Natural killer cell (primary cell): ENCODE measurements around the gene RANGAP1. TPM values are rescaled to one million over a fixed set of nuclear protein-coding genes. Genes with fewer than 3 reads are reported as not detected.
"Not testable (repeated sequence)": the region's sequence is repeated elsewhere in the genome, so short reads cannot be mapped to it uniquely, and the experiment has no call there.

Source experiments
- ATAC-seq, 3 donors: fragments of 150-1000 bp in 2 of 3; fragments of 200-7000 bp in 1 of 3; cut with Tn5 transposase; 1 replicate in 1 of 3; 2 replicates in 2 of 3; pipeline ENCODE4 v1.10.0; 2021; ENCODE audit warnings: mild to moderate bottlenecking in 2 of 3, moderate library complexity in 2 of 3
- DNase-seq, 2 donors: peaks; one replicate each; pipeline versions ENCODE4 v3.0.0 to v3.0.0-alpha.2; 2013 to 2021; ENCODE audit warnings: mixed read lengths in 1 of 2
- H3K27ac ChIP-seq: one replicate; pipeline ENCODE4 v1.5.1; 2013; ENCODE audit warnings: mild to moderate bottlenecking, low read length
- H3K27me3 ChIP-seq: one replicate; pipeline ENCODE4 v1.6.1; 2013; ENCODE audit warnings: low read length; ENCODE audit not compliant: control insufficient read depth, insufficient read depth
- H3K36me3 ChIP-seq: one replicate; pipeline ENCODE4 v1.6.1; 2013; ENCODE audit warnings: low read length; ENCODE audit not compliant: control insufficient read depth, insufficient read depth
- H3K4me1 ChIP-seq: one replicate; pipeline ENCODE4 v1.6.1; 2013; ENCODE audit warnings: low read length; ENCODE audit not compliant: control insufficient read depth, insufficient read depth
- H3K4me3 ChIP-seq: one replicate; pipeline ENCODE4 v1.5.1; 2013; ENCODE audit warnings: low read length
- H3K9me3 ChIP-seq: one replicate; pipeline ENCODE4 v1.6.1; 2013; ENCODE audit warnings: low read length; ENCODE audit not compliant: control insufficient read depth, insufficient read depth
- H3K27ac Mint-ChIP-seq, 2 donors: one replicate each; pipeline ENCODE4 v1.8.0; 2022; ENCODE audit warnings: mild to moderate bottlenecking in 2 of 2, mixed read lengths in 2 of 2, moderate library complexity in 1 of 2
- H3K27me3 Mint-ChIP-seq, 2 donors: one replicate each; pipeline ENCODE4 v1.8.0; 2022; ENCODE audit warnings: low read depth in 2 of 2, mixed read lengths in 2 of 2
- H3K36me3 Mint-ChIP-seq: one replicate; pipeline ENCODE4 v1.8.0; 2022; ENCODE audit warnings: mixed read lengths
- H3K4me1 Mint-ChIP-seq, 2 donors: one replicate each; pipeline ENCODE4 v1.8.0; 2022; ENCODE audit warnings: mixed read lengths in 2 of 2
- H3K4me3 Mint-ChIP-seq: one replicate; pipeline ENCODE4 v1.8.0; 2022; ENCODE audit warnings: mild to moderate bottlenecking, moderate library complexity, mixed read lengths
- H3K9me3 Mint-ChIP-seq, 2 donors: one replicate each; pipeline ENCODE4 v1.8.0; 2022; ENCODE audit warnings: mixed read lengths in 2 of 2
- WGBS: methylation state at CpG from one replicate; pipeline ENCODE4 v1.1.7; 2013; ENCODE audit warnings: missing lambda C conversion rate; ENCODE audit not compliant: insufficient coverage; 5-methylcytosine and 5-hydroxymethylcytosine counted together
- intact Hi-C: fragments of 100-400 bp; cut with micrococcal nuclease; formaldehyde crosslinking; loops from one replicate; pipeline ENCODE4 v1.14.2; 2022
- total RNA-seq, 4 donors: library from RNA; stranded (reverse); fragments of 120-200 nt in 1 of 4; gene quantifications; one replicate each; pipeline versions ENCODE4 v1.2.3 to v1.2.4, GENCODE V29; 2013 to 2022
- TF ChIP-seq, protein P1 (sequence below): fragments of 200-600 bp; IDR thresholded peaks from one replicate; pipeline ENCODE4 v1.8.0; 2022; ENCODE audit warnings: antibody characterized with exemption

RANGAP1 gene
- total RNA-seq, 3 donors from 2014 or later (not counting 1 experiment from before 2014, with no cell fraction given), result 44.0 to 54.2 (median 54.0) TPM

DNA sequence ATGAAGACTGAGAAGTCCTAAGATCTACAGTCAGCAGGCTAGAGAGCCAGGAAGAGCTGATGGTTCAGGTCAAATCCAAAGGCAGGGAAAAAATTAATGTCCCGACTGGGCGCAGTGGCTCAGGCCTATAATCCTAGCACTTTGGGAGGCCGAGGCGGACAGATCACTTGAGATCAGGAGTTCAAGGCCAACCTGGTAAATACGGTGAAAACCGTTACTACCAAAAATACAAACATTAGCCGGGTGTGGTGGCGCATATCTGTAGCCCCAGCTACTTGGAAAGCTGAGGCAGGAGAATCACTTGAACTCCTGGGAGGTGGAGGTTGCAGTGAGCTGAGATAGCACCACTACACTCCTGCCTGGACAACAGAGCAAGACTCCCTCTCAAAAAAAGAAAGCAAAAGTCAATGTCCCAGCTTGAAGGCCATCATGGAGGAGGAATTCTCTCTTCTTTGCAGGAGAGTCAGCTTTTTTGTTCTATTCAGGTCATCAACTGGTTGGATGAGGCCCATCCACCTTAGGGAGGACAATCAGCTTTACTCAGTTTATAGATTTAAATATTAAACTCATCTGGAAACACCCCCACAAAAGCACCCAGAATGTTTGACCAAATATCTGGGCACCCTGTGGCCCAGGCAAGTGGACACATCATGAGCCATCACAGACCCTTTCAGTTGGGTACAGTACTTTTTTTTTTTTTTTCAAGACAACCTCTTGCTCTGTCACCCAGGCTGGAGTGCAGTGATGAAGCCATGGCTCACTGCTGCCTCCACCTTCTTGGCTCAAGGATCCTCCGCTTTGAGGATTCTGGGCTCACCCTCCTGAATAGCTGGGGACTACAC is 11.1 kb upstream of the RANGAP1 start:
- intact Hi-C loops, result no loop called here
- H3K27me3 Mint-ChIP-seq, result no peaks in the 10 kb centered on the region
- WGBS, result 95% methylated on average over 9 of the region's 9 CpGs
- no peak for ATAC-seq
- Histone ChIP-seq H3K36me3 (no peaks in the 10 kb centered on the region), H3K27me3 (no peaks in the 10 kb centered on the region), H3K9me3 (no peaks in the 10 kb centered on the region), H3K4me1 (peaks cover 7% of the 10 kb centered on the region), H3K4me3 (no peak overlapping the region), H3K27ac (no peak overlapping the region)
- H3K9me3 Mint-ChIP-seq, result no peaks in the 10 kb centered on the region
- no peak for DNase-seq
- no peak overlapping the region for H3K4me3 Mint-ChIP-seq
- TF ChIP-seq, protein P1, sequence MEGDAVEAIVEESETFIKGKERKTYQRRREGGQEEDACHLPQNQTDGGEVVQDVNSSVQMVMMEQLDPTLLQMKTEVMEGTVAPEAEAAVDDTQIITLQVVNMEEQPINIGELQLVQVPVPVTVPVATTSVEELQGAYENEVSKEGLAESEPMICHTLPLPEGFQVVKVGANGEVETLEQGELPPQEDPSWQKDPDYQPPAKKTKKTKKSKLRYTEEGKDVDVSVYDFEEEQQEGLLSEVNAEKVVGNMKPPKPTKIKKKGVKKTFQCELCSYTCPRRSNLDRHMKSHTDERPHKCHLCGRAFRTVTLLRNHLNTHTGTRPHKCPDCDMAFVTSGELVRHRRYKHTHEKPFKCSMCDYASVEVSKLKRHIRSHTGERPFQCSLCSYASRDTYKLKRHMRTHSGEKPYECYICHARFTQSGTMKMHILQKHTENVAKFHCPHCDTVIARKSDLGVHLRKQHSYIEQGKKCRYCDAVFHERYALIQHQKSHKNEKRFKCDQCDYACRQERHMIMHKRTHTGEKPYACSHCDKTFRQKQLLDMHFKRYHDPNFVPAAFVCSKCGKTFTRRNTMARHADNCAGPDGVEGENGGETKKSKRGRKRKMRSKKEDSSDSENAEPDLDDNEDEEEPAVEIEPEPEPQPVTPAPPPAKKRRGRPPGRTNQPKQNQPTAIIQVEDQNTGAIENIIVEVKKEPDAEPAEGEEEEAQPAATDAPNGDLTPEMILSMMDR, result no peak
- H3K36me3 Mint-ChIP-seq, result no peaks in the 10 kb centered on the region
- H3K4me1 Mint-ChIP-seq, result peaks cover 6% of the 10 kb centered on the region in 2 donors
- H3K27ac Mint-ChIP-seq, result no peak overlapping the region

DNA sequence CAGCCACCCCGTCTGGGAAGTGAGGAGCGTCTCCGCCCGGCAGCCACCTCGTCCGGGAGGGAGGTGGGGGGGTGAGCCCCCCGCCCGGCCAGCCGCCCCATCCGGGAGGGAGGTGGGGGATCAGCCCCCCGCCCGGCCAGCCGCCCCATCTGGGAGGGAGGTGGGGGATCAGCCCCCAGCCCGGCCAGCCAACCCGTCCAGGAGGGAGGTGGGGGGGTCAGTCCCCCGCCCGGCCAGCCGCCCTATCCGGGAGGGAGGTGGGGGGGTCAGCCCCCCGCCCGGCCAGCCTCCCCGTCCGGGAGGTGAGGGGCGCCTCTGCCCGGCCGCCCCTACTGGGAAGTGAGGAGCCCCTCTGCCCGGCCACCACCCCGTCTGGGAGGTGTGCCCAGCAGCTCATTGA is 8.8 kb upstream of the RANGAP1 start:
- not testable (repeated sequence) for H3K27me3 Mint-ChIP-seq, H3K4me1 Mint-ChIP-seq

DNA sequence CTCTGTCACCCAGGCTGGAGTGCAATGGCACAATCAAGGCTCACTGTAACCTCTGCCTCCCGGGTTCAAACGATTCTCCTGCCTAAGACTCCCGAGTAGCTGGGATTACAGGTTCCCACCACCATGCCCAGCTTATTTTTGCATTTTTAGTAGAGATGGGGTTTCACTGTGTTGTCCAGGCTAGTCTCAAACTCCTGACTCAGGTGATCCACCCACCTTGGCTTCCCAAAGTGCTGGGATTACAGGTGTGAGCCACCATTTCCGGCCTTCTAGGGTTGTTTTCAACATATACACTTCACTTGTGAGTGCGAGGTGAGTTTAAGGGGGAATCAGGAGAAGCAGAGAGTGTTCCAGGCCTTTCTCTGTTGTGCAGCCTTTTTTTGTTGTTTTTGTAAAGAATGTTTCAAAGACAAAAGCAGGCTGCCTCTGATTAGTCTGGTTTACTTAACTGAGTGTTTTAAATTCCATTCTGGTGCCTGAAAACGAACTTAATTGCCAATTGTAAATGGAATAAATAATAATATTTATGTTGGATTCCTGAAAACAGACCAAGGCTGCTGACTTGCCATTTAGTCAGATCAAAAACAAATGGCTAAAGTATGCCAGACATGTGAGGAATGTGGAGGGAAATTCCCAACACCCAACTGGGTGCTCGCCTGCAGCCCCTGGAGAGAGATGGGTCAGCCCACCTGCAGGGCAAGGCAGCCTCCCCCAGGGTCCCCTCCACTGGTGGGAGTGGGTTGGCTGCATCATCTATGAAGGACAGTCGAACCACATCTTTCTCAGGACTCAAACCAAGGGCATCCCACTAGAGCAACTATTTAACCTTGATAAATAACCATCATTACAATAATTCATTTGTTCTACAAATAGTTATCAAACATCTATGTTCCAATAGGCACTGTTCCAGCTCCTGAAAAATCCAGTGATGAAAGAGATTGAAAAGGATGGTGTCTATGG is 4.6 kb upstream of the RANGAP1 start:
- H3K36me3 Mint-ChIP-seq, result no peaks in the 10 kb centered on the region
- Histone ChIP-seq H3K36me3 (no peaks in the 10 kb centered on the region), H3K27ac (no peak overlapping the region), H3K4me1 (peaks cover 5% of the 10 kb centered on the region), H3K27me3 (no peaks in the 10 kb centered on the region), H3K4me3 (no peak overlapping the region), H3K9me3 (no peaks in the 10 kb centered on the region)
- WGBS, result 82% methylated on average over 7 of the region's 8 CpGs
- no peak overlapping the region for H3K4me3 Mint-ChIP-seq
- DNase-seq (no peak), ATAC-seq (no peak)
- H3K9me3 Mint-ChIP-seq, result no peaks in the 10 kb centered on the region
- no peaks in the 10 kb centered on the region for H3K27me3 Mint-ChIP-seq
- intact Hi-C loops, result no loop called here
- H3K27ac Mint-ChIP-seq, result no peak overlapping the region
- TF ChIP-seq, protein P1, result no peak
- peaks cover 9 to 17% of the 10 kb centered on the region in 2 donors for H3K4me1 Mint-ChIP-seq

More for the DNA sequence above, 8.8 kb upstream of the RANGAP1 start:
- H3K36me3 ChIP-seq, H3K27ac Mint-ChIP-seq, H3K27ac ChIP-seq, H3K4me3 ChIP-seq, H3K9me3 ChIP-seq, H3K4me1 ChIP-seq, H3K36me3 Mint-ChIP-seq, H3K9me3 Mint-ChIP-seq, H3K4me3 Mint-ChIP-seq, H3K27me3 ChIP-seq, ATAC-seq, intact Hi-C loops, DNase-seq: not testable (repeated sequence)
- WGBS, result 96% methylated on average over 7 of the region's 28 CpGs

DNA sequence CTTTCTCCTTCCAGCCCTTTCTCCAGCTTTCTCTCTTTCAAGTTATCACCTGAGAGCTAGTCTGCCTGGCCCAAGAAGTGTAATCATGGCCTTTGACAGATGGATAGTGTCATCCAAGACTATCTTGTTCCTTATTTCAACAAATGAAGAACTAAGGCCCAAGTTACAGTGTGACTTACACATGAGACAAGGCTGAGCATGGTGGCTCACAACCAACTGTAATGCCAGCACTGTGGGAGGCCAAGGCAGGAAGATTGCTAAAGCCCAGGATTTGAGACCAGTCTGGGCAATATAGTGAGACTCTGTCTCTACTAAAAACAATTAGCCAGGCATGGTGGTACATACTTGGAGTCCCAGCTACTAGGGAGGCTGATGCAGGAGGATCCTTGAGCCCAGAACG is 3.7 kb upstream of the RANGAP1 start:
- Mint-ChIP-seq H3K4me1 (peaks cover 17 to 23% of the 10 kb centered on the region in 2 donors), H3K36me3 (no peaks in the 10 kb centered on the region), H3K27ac (no peak overlapping the region), H3K27me3 (no peaks in the 10 kb centered on the region), H3K9me3 (no peaks in the 10 kb centered on the region), H3K4me3 (no peak overlapping the region)
- H3K27me3 ChIP-seq, result no peaks in the 10 kb centered on the region
- 75% methylated on average over 1 of the region's 1 CpG for WGBS
- intact Hi-C loops, result loop anchor here (10.0 kb wide), 1 partner anchor 85 kb away; the partner anchor contains the start of gene L3MBTL2
- H3K27ac ChIP-seq, result no peak overlapping the region
- DNase-seq (no peak), ATAC-seq (no peak)
- TF ChIP-seq, protein P1, result no peak
- no peak overlapping the region for H3K4me3 ChIP-seq
- H3K36me3 ChIP-seq, result no peaks in the 10 kb centered on the region
- H3K9me3 ChIP-seq, result no peaks in the 10 kb centered on the region
- peaks cover 13% of the 10 kb centered on the region for H3K4me1 ChIP-seq
